ENCODE data around the gene PLPP2.

PLPP2 gene

DNA sequence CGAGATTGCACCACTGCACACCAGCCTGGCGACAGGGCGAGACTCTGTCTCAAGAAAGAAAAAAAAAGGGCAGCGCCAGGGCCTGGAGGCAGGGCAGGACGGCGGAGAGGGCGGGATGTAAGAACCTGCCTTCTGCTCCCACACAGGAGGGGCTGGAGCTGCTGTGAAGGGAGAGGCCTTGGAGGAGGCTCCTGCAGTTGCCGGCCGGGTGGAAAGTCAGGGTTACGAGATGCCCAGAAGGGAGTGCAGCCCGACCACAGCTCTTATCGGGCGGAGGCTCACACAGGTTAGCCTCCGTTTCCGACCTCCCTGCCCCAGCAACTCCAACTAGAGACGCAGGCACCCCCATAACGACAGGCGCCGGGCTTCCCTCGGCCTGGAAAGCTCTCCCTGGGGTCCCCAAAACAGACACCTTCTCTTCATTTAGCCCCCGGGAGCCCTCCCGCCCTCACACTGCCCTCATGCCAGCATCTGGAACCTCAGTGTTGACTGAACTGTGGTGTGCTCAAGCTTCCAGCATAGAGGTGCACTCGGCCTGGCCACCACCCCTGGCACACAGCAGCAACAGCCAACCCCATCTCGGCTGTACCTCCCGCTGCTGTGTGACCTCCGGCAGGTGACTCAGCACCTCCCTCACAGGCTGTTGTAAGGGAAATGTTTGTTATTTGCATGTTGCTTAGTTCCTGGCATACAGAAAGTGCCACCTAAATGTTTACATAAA, 1.4 kb downstream of the PLPP2 start:
- no peak overlapping the region for H3K27ac ChIP-seq
- no peak overlapping the region for H3K4me2 ChIP-seq
- H3K79me2 ChIP-seq (ENCODE audit: insufficient read depth, low read depth) = no peaks in the 10 kb centered on the region
- peaks cover 19% of the 10 kb centered on the region for H3K27me3 ChIP-seq (ENCODE audit: insufficient read depth, low read depth)
- no peaks in the 10 kb centered on the region for H3K4me1 ChIP-seq (ENCODE audit: low read depth, poor library complexity, severe bottlenecking)
- TF ChIP-seq, protein P1, sequence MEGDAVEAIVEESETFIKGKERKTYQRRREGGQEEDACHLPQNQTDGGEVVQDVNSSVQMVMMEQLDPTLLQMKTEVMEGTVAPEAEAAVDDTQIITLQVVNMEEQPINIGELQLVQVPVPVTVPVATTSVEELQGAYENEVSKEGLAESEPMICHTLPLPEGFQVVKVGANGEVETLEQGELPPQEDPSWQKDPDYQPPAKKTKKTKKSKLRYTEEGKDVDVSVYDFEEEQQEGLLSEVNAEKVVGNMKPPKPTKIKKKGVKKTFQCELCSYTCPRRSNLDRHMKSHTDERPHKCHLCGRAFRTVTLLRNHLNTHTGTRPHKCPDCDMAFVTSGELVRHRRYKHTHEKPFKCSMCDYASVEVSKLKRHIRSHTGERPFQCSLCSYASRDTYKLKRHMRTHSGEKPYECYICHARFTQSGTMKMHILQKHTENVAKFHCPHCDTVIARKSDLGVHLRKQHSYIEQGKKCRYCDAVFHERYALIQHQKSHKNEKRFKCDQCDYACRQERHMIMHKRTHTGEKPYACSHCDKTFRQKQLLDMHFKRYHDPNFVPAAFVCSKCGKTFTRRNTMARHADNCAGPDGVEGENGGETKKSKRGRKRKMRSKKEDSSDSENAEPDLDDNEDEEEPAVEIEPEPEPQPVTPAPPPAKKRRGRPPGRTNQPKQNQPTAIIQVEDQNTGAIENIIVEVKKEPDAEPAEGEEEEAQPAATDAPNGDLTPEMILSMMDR (conservative IDR thresholded peaks at IDR 0.05; ENCODE audit: low read depth, low read length) = no peak
- H3K9ac ChIP-seq = no peak overlapping the region
- H3K36me3 ChIP-seq (ENCODE audit: insufficient read depth) = no peaks in the 10 kb centered on the region
- peak overlapping the region; percentile 44; the same call in 1 of the 2 replicates for H2AFZ ChIP-seq (ENCODE audit: low read depth)
- no peaks in the 10 kb centered on the region for H4K20me1 ChIP-seq (ENCODE audit: insufficient read depth)
- no peak overlapping the region for H3K4me3 ChIP-seq (IDR thresholded peaks at IDR 0.05; ENCODE audit: insufficient read depth, low read depth, low read length)

DNA sequence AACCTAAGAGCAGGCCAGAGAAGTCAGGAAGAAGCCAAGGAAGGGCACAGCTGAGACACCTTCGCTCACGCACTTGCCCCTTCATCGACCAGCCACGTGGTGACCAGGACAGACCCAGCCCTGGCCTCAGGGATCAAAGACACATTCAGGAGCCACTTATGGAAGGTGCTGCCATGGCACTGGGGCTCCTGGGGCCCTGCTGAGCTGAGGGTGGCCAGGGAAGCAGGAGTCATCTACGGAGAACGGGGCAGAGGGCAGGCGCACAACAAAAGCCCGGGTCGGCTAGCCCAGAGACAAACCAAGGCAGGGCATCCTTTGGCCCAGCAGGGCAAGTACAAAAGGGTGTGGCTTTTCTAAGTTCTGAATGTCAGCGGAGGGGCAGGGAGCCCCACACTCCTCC, 2.3 kb downstream of the PLPP2 start:
- Histone ChIP-seq H2AFZ (ENCODE audit: low read depth) (no peak overlapping the region), H3K4me3 (IDR thresholded peaks at IDR 0.05; ENCODE audit: insufficient read depth, low read depth, low read length) (no peak overlapping the region), H3K4me2 (no peak overlapping the region), H3K79me2 (ENCODE audit: insufficient read depth, low read depth) (no peaks in the 10 kb centered on the region), H3K27me3 (ENCODE audit: insufficient read depth, low read depth) (peaks cover 11% of the 10 kb centered on the region; the same call in 1 of the 2 replicates), H3K27ac (no peak overlapping the region), H3K9ac (no peak overlapping the region), H4K20me1 (ENCODE audit: insufficient read depth) (no peaks in the 10 kb centered on the region), H3K4me1 (ENCODE audit: low read depth, poor library complexity, severe bottlenecking) (no peaks in the 10 kb centered on the region), H3K36me3 (ENCODE audit: insufficient read depth) (no peaks in the 10 kb centered on the region)
- TF ChIP-seq, protein P1 (conservative IDR thresholded peaks at IDR 0.05; ENCODE audit: low read depth, low read length) = no peak

DNA sequence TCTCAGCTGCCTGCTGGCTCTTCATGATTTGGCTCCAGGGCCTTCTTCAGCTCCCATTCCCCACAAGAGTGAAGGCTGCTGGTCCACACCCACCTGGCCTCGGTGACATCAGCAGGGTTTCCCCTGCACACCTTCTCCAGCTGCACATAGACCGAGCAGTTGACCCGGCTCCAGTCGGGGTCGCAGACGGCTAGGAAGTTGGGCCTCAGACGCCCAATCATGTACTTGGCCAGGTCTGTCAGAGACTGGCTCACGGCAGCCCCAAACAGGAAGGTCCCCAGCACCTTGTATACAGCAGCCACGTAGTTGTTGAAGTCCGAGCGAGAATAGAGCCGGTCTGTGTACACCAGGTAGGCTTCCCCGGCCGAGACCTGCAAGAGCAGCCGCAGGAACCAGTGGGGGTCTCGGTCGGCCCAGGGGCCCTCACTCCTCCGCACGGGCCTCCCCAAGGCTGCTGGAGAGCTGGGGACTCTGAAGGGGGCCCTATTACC, 3.8 kb downstream of the PLPP2 start:
- Histone ChIP-seq H3K27me3 (ENCODE audit: insufficient read depth, low read depth) (peaks cover 5% of the 10 kb centered on the region; the same call in 1 of the 2 replicates), H4K20me1 (ENCODE audit: insufficient read depth) (no peaks in the 10 kb centered on the region), H3K36me3 (ENCODE audit: insufficient read depth) (no peaks in the 10 kb centered on the region), H3K4me3 (IDR thresholded peaks at IDR 0.05; ENCODE audit: insufficient read depth, low read depth, low read length) (no peak overlapping the region), H3K79me2 (ENCODE audit: insufficient read depth, low read depth) (no peaks in the 10 kb centered on the region), H2AFZ (ENCODE audit: low read depth) (no peak overlapping the region), H3K4me2 (no peak overlapping the region), H3K27ac (no peak overlapping the region), H3K9ac (no peak overlapping the region), H3K4me1 (ENCODE audit: low read depth, poor library complexity, severe bottlenecking) (no peaks in the 10 kb centered on the region)
- TF ChIP-seq, protein P1 (conservative IDR thresholded peaks at IDR 0.05; ENCODE audit: low read depth, low read length) = no peak

DNA sequence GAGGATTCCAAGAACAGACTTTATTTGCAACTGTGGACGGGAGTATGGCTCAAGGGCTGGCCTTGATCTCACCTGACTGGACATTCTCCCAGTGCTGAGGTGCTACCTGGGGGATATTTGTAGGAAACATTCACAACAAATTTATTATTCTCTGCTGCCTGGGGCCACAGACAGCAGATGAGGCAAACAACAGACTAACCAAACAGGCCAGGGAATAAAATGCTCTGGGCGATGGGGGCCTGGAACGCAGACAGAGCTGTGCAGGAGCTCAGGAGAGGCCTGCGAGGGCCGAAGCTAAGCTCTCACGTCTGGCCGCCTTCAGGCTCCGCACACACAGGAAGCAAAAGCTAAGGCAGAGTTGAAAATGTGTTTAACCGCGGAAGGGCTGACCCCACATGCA, 7.8 kb downstream of the PLPP2 start:
- H2AFZ ChIP-seq (ENCODE audit: low read depth) = no peak overlapping the region
- no peaks in the 10 kb centered on the region for H3K36me3 ChIP-seq (ENCODE audit: insufficient read depth)
- peaks cover 9% of the 10 kb centered on the region; the same call in 1 of the 2 replicates for H3K27me3 ChIP-seq (ENCODE audit: insufficient read depth, low read depth)
- no peak overlapping the region for H3K9ac ChIP-seq
- TF ChIP-seq, protein P1 (conservative IDR thresholded peaks at IDR 0.05; ENCODE audit: low read depth, low read length) = no peak
- no peaks in the 10 kb centered on the region for H4K20me1 ChIP-seq (ENCODE audit: insufficient read depth)
- no peak overlapping the region for H3K27ac ChIP-seq
- no peak overlapping the region for H3K4me2 ChIP-seq
- no peak overlapping the region for H3K4me3 ChIP-seq (IDR thresholded peaks at IDR 0.05; ENCODE audit: insufficient read depth, low read depth, low read length)
- H3K4me1 ChIP-seq (ENCODE audit: low read depth, poor library complexity, severe bottlenecking) = no peaks in the 10 kb centered on the region
- no peaks in the 10 kb centered on the region for H3K79me2 ChIP-seq (ENCODE audit: insufficient read depth, low read depth)
